NCI-H345 (cell line): ENCODE results near the gene COX6B1.
"Not testable (repeated sequence)": the region's sequence is repeated elsewhere in the genome, so short reads cannot be mapped to it uniquely, and the experiment has no call there.

Experiments
- DNase-seq: peaks from one replicate; lab custom pipeline; 2025; lab: John Stamatoyannopoulos, UW

COX6B1 gene

DNA sequence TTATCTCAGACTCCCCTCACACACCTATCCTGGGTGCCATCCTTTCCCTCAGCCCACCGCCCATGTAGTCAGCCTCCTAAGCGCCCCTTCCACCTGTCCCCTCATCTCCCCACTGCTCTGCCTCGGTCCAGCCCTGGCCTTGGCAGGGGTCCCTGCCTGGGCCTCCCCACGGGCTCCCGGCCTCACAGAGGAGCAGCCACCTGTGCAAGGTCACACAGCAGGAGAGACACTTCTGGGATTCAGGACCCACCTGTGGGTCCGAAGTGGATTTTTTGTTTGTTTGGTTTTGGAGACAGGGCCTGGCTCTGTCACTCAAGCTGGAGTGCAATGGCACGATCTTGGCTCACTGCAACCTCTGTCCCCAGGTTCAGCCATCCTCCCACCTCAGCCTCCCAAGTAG lies 17.5 kb downstream of the COX6B1 start:
- no peak for DNase-seq

DNA sequence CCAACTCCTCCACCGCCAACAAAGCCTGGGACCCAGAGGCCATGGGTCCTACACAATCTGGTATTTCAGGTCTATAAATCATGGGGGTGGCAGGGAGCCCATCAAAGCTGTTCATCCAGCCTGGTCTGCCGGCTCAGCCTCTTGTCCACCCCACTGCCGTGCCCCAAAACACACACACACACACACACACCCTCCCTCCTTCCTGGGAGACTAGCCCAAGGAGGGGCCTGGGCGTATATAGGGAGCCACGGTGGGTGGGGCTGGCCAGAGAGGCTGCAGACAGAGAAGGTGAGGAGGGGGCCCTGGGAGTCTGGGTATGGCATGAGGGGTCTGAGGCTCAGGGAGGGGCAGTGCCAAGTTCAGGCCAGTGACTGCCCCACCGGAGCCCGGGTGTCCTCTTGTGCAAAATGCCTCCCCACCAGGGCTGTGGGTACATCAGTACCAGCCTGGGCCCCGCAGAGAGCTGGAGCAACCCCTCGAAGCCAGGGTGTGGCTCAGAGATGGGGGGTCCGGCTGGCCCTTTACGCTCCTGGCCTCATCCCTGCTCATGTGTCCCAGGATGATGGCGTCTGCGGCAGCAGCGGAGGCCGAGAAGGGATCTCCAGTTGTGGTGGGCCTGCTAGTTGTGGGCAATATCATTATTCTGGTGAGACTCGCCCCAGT lies 18.3 kb downstream of the COX6B1 start, which contains the start of gene UPK1A:
Gene UPK1A, plus strand, starts transcription at position 267 of the 663 bp plus-strand sequence. Its CDS starts 296 bp downstream, at position 563.
- no peak for DNase-seq

DNA sequence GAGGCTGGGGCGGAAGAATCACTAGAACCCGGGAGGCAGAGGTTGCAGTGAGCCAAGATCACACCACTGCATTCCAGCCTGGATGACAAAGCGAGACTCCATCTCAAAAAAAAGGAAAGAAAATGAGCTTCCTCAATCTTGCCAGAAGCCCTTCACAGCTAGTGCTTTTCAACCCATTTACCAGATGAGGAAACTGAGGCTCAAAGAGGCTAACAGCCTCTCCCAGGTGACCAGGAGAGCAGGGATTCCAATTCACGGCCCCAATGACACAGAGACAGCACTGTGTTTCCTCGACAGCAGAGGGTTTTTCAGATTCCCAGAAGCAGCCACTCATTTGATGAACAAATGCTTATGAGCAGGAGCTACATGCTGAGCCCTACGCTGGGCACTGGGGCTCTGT lies 21.4 kb downstream of the COX6B1 start:
- no peak for DNase-seq

DNA sequence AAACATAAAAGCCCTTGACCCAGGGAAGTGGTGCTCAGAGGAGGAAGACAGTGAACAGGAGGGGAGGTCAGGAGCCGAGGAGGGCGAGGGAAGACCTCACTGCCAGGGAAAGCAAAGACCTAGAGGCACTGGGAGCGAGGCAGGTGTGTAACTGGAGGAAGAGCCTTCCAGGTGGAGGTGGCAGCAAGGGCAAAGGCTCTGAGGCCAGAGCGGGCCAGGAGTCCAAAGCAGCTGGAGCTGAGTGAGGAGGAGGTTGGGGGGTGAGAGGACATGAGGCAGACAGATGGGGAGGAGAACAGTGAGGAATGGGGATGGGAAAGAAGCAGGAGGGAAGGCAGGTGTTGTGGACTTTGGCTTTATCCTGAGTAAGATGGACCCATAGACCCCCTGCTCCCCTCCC lies 21.9 kb downstream of the COX6B1 start:
- no peak for DNase-seq

DNA sequence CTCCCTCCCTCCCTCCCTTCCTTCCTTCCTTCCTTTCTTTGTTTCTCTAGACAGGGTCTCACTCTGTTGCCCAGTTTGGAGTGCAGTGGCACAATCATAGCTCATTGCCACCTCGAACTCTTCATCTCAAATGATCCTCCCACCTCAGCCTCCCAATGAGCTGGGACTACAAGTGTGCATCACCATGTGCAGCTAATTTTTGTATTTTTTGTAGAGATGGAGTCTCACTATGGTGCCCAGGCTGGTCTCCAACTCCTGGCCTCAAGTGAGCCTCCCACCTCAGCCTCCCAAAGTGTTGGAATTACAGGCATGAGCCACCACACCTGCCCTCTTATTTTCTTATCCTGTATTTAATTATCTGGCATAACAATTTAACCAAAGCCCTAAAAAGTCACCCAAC lies 22.6 kb downstream of the COX6B1 start:
- no peak for DNase-seq

DNA sequence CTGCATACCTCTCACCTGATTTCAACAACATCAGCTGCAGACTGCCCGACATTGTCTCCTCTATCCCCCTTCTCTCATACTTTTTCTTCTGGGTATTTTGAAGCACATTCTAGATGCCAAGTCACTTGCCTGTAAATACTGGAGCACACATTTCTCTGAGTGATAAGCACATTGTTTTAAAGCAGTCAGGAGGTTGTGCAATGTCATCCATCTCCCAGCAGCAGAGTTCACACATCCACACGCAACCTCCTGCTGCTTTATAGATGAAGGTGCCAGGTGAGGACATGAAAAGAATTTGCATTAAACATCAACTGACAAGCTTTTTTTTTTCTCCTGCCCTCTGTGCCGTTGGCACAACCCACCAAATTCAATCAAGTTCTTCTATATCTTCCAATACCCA lies 23.7 kb downstream of the COX6B1 start:
- peak; percentile 85 for DNase-seq

DNA sequence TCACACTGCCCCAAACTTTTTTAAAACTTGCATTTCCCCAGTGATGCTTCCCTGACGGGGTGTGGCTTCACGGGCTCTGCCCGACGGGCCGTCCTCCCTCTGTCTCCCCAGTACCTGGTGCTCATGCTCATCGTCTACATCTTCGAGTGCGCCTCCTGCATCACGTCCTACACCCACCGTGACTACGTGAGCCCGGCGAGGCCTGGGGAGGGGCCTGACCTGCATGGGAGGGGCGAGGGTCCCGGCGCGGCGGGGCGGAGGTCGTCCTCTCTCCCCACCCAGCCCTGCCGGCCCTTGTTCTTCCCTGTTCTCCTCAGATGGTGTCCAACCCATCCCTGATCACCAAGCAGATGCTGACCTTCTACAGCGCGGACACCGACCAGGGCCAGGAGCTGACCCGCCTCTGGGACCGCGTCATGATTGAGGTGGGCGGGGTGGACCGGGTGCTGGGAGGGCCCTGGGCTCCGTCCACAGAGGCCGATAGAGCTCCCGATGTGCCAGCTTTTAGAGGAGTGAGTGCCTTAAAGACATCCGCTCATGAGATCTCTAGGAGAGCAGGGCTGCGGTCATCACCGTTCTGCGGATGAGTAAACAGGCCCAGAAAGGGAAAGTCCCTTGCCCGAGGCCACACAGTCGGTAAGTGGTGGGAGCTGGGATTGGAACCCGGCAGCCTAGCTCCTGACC lies 25.1 kb downstream of the COX6B1 start:
- peak; percentile 70 for DNase-seq

DNA sequence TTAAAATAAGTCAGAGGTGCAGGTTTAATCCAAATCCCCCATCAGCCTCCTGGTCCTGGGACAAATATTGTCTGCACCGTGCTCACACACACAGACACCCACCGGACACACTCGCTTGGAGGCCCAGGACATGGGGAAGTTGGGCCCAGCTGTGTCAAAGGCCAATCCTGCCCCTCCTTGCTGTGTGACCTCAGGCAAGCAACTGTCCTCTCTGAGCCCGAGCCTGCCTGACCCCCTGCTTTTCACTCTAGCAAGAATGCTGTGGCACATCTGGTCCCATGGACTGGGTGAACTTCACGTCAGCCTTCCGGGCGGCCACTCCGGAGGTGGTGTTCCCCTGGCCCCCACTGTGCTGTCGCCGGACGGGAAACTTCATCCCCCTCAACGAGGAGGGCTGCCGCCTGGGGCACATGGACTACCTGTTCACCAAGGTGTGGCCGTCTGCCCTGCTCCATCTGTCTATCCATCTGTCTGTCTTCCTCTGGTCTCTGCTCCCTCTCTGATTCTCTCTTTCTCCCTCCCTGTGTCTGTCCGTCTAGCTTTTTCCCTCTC lies 27.5 kb downstream of the COX6B1 start:
- no peak for DNase-seq

DNA sequence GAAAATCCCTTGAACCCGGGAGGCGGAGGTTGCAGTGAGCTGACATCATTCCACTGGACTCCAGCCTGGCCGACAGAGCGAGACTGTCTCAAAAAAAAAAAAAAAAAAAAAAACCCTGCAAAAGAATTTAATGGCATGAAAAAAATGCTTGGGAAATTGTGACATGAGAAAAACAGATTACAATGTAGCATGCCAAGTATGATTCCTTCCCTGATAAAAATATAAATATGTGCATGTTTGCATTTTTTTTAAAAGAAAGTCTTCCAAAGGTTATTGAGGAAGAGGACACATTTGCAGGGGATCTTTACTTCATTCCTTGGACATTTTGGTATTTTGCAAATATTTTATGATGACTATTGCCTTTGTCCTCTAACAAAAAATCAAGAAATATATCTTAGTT lies 41.7 kb downstream of the COX6B1 start:
- DNase-seq = no peak

DNA sequence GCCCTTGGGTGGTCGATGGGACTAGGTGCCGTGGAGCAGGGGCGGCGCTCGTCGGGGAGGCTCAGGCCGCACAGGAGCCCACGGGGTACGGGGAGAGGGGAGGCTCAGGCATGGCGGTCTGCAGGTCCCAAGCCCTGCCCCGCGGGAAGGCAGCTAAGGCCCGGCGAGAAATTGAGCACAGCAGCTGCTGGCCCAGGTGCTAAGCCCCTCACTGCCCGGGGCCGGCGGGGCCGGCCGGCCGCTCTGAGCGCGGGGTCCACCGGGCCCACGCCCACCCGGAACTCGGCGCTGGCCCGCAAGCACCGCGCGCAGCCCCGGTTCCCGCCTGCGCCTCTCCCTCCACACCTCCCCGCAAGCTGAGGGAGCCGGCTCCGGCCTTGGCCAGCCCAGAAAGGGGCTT lies 43.0 kb downstream of the COX6B1 start:
- DNase-seq = not testable (repeated sequence)

DNA sequence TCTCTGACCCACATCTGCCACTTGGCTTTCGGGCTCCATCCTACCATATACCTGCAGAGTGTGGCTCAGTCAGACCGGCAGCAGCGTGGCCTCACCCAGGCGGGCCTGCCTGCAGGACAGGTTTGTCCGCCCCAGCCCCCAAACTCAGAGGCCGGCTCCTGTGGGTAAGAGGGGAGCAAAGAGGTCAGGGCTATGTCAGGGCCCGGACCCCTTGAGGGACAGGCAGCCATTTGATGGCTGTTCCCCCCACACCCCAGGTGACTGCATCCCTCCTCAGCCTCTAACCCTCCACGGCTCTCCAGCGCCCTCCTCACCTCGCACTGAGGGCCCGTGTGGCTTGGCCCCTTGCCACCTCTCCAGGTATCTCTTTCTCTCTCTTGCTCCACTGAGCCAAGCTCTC lies 43.9 kb downstream of the COX6B1 start:
- DNase-seq = no peak

DNA sequence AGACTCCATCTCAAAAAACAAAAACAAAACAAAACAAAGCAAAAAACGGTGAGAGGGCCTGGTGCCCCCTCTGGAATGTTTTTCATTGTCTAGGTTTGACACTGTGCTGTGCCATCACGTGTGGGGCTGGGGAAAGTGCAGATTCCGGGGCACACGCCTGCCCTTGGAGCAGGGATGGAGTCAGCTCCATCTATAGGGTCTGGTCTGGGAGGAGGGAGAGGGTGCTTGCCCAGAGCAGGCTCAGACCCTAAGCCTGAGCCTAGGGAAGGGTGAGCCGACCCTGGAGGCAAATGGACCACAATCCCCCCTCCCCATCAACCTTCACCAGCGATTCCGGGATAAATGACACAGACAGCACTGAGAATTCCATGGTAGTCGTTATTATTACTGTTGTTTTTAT lies 45.3 kb downstream of the COX6B1 start:
- DNase-seq = no peak

DNA sequence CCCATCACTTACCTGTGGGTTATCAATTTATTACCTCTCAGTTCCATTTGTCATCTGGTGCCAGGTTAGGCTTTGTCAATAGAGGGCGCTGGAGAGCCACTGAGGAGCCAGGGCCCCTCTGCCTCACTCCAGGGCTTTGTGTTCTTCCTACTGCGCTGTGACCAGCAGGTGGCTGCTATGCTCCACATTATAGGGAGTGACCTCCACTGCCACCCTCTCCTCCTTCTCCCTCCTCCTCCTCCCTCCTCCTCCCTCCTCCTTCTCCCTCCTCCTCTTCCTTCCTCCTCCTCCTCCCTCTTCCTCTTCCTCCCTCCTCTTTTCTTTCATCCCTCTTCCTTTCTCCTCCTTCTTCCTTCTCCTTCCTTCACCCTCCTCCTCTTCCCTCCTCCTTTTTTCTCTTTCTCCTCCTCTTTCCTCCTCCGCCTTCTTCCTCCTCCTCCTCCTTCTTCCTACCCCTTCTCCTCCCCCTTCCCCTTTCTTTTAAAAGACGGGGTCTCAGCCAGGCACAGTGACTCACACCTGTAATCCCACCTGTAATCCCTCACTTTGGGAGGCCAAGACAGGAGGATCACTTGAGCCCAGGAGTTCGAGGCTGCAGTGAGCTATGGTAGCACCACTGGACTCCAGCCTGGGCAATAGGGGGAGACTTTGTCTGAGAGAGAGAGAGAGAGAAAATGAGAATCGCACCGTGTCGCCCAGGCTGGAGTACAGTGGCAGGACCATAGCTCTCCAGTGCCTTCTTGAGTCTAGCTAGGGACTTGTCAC lies 45.9 kb downstream of the COX6B1 start:
- DNase-seq = peak; percentile 98

DNA sequence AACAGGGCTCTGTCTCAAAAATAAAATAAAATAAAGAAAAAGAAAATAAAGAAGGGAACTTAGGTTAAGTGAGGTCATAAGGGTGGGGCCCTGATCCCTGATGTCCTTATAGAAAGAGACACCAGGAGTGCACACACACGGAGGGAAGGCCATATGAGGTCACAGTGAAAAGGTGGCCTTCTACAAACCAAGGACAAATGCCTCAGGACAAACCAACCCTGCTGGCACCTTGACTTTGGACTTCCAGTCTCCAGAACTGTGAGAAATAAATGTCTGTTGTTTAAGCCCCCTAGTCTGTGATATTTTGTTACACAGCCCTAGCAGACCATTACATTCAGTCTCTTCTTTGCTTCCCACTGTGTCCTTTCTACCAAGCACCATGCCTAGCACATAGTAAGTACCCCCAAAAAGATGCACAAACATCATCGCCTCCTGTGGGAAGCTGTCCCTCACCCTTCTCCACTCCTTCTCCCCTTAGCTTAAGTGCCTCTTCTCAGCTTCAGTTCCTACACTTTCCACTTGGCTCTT lies 47.8 kb downstream of the COX6B1 start:
- no peak for DNase-seq

DNA sequence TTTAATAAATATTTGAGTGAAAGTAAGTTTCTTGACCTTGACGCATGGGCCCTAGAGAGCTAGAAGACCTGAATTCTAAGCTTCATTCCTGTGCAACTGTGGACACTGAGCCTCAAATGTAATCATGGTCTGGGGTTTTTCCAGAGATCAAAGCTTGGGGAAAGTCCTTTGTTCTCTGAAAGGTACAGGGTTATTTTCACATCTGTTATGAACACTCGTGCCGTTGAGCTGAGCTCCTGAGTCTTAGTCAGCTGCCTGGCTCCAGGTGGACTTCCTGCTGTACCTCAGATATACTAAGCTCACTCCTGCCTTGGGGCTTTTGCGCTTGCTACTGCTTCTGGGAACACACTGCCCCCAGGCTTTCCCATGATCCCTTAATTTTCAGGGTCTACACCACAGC lies 48.7 kb downstream of the COX6B1 start:
- DNase-seq = no peak

DNA sequence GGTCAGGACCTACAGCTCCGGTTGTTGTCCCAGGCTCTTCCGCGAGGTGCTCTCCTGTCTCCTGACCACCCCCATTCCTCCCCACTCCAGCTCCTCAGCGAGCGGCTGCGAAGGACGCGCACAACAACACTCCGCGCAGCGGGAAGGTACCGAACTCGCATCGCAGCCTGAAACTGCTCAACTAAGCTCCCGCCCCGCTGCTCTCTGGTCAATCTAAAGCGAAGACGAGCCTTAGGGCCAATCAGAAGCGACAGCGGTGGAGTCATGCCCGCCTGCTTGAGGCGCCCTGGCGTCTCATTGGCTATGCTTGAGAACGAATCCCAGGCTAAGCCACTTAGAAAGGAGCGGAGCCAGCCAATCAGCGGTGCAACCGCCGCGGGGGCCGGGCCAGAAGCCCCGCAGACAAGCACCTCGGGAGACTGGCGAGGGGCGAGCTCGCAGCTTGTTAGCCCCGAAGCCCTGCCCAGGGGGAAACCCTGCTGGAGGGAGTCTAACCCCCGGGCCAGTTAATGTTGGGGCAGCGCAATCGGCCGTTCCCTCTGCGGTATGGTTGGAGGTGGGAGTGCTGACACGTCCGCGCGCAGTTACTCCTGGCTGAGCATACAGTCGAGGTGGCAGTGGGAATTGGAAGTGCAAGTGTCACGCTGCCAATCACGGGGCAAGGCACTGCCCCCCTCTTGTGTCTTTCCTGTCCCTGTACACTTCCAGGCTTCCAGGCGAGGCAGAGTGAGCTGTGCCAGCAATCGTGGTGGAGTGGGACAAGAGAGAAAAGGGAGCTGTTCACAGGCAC lies 54.3 kb downstream of the COX6B1 start:
- DNase-seq = peak; percentile 100

DNA sequence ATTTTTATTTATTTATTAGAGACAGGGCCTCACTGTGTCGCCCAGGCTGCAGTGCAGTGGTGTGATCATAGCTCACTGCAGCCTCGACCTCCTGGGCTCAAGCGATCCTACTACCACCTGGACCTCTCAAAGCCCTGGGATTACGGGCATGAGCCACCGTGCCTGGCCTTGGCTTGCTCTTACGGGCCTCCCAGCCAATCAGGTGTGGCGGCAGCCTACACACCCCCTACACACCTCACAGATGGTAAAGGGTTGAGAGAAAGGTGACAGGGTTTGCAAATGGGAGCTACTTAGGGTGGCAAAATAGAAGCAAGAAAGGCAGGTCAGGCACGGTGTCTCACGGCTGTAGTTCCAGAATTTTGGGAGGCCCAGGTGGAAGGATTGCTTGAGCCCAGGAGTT lies 55.2 kb downstream of the COX6B1 start:
- DNase-seq = peak; percentile 53

DNA sequence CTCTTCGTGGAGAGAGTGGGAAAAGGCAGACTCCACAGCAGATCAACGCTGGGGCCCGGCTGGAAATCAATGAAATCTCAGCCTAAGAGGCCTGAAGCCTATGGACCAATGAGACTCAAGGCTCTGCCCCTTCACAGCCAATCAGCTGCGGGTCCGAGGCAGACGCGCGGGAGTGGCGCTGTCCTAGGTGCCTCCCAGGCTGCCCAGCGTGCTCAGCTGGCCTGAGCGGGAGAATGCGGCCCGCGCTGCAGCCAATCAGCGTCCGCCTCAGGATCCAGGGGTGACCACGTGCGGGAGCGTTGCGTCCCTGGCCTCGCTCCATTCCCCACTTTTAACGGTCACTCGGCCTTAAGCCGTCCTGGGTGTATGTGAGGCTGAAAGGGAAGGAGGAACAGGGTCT lies 56.1 kb downstream of the COX6B1 start, which contains the start of gene ZBTB32:
Gene ZBTB32, plus strand, starts transcription at position 341 of the 400 bp plus-strand sequence. CDS start 10,069 bp downstream, outside the sequence.
- no peak for DNase-seq
